Activated CD8-positive, alpha-beta memory T cell treated with anti-CD3 and anti-CD28 coated beads for 48 hours (primary cell): Measurements from ENCODE around the gene TMEM125.

ENCODE experiments used
- DNase-seq, 3 experiments: peaks; one replicate each; pipeline ENCODE4 v3.0.0-alpha.2; 2020; ENCODE audit warnings: low read depth in 2 of 3, low spot score in 2 of 3

TMEM125 gene

DNA sequence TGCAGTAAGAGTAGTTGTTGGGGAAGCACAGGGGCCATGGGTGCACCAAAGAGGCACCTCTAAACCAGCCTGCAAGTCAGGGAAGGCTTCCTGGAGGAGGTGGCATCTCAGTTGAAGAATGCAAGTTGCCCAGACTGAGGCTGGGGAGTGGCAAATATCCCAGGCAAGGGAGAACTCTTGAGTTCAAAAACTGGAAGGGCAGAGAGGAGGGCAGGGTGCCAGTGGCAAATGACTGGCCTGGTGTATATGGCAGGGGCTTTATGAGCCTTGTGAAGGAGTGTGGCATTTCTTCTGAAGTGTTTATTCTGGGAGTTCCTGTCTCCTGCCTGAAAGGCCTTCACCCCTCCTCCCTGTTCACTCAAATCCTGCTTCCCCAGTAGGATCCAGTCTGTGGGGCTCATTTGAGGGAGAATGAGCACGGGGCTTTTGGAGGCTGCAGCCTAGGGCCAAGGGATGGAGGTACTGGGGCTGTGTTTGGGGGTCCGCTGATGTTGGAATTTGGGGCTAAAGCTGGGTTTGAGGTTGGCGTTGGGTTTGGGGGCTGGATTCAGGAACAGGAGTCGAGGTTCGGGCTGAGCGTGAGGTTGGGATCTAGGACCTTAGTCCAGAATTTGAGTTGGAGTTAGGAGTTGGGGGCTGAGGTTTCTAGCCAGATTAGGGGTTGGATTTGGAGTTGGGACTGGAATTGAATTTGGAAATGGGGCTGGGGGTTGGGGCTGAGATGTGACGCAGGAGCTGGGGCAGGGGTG, at the start of gene TMEM125:
TSS of gene TMEM125 (plus strand) at position 357 of the 749 bp plus-strand sequence. CDS start 2,740 bp downstream, outside the sequence.
- no peak for DNase-seq

DNA sequence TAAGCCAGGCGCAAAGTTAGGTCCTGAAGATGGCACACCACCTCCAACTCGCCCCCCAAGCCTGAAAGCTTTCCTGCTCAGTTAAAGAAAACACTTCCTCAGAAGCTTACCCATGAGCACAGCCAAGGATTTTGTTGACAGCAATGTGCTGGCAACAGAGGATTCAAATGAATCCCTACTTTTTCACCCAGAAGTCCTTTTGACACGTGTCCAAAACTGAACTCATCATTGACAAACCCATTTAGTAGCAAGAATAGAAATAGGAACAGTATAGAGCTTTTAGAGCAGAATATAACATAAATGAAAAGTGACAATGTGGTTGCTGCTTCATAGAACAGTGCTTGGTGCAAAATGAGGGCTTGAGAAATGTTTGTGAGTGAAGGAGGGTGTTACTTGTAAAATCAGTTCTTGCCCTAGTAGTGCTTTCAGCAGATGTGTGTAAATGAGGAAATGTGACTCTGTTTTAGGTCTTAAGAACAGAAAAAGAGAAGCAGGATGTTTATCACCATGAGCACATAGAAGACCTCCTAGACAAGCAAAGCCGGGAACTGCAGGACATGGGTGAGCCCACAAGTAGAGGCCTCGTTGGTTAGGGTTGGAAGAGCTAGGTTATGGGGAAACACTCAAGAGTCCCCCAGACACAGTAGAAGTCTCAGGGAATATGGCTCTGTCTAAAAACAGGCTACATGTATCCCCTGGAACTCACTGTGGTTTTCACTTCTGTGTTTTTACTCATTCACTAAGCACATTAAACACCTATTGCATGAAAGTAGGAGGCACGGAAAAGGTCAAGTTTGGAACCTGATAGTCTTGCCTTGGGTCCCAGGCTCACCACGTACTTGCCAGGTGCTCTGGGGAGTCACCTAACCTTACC, 48.6 kb upstream of the TMEM125 start:
- DNase-seq, result no peak

DNA sequence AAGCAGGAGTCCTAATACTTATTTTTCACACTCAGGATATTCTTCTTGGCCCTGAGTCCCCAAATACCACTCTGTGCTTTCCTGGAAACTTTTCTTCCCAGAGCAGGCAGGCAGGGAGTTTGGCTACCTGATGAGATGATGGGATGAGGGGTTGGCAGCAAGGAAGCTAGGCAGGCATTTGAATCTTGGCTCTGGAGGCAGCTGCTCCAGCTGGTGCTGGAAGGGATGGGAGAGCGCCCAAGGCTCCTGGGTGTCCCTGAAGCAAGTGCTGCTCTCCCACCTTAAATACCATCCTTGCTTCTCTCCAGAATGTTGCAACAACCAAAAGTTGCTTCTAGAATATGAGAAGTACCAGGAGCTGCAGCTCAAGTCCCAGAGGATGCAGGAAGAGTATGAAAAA, 48.0 kb upstream of the TMEM125 start:
- DNase-seq, result no peak

DNA sequence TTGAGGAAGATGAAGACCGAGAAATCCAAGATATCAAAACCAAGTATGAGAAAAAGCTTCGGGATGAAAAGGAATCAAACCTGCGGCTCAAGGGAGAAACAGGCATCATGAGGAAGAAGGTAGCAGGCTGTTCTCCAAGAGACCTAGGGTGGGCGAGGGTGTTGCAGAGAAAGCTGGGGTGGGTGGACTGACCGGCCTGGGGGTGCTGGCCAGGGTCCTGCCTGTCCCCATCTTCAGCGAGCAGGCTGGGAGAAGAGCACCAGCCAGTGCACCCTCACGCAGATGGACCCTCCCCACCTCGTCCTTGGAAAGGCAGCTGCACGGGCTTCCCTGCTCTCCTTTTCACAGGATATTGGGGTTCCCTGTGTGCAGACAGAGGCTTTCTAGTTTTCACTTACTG, 46.9 kb upstream of the TMEM125 start:
- no peak for DNase-seq

DNA sequence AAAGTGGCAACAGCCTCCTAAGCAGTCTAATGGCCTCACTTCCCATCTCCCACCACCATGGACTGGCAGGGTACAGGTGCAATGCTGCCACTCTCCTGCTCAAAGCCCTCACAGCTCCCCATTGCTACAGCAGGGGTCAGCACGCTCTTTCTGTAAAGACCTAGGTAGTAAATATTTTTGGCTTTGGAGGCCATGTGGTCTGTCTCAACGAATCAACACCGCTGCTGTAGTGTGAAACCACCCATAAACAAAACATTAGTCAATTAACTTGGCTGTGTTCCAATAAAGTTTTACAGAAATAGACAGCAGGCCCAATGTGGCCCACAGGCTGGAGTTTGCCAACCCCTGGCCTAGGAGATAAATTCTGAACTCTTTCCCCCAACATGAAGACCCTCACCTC, 44.6 kb upstream of the TMEM125 start:
- DNase-seq, result no peak

DNA sequence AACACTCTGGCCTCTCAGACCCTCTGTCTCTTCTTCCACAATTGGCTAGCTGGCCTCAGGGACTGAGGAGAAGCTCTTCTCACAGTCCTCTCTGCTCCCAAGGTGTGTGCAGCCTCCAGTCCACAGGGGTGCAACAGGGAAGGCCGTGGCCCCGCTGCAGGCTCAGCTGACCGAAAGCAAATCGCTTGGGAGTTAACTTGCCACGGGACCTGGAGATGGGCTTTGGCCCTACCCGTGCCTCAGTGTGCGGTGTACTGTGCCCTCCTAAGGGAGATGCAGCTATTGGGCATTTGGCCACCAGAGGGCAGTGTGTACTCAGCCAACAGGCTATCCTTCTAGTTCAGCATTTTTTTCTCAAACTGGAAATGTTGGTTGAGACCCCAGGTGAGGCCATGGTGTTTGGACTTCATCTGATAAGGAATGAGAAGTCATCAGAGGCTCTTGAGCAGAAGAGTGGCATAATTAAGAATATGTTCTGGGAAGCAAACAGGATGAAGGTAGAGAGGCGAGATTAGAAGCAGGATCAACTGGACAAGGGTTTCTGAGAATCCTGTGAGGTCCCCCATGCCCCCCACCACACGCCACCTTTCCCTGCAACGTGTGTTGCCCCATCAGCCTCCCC, 42.5 kb upstream of the TMEM125 start:
- DNase-seq, result peak; percentile 36 to 90 (median 83)

DNA sequence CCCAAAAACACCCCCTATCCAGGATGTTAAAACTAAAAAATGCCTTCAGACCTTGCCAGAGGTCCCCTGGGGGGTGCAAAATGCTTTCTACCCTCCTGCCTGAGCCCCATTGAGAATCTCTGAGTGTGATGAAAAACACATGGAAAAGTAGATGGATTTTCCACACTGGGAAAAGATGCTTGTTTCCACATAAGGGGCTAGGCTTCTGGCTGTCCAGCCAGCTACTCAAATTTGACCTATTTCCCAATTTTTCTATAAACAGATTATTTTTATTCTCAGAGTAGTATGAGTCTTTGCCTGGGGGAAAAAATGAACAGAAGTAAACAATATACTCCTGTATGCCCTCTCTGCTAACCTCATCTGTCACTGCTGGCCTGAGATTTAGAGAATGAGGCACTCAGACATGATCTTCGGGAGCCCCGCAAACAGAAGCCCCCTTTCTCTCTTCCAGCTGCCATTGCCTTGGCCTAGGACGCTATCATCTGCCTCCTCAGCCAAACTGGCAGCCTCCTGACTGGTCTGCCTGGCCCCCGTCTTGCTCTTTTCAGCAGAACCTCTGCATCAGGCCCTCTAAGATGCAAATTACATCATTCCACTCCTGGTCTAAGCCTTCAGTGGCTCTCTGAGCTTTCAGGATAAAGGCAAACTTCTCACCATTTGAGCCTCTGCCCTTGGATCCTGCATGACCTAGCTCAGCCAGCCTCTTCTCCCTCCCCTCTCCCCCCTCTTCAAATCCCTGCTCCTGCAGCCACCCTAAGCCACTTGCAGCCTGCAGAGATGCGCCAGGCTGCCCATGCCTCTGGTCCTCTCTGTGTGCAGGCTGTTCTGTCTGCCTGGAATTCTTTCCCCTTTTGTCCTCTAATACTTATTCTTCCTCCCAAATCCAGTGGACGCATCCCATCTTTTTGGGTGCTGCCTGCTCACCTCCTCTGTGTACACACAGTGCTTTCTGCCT, 39.7 kb upstream of the TMEM125 start:
- DNase-seq, result no peak

DNA sequence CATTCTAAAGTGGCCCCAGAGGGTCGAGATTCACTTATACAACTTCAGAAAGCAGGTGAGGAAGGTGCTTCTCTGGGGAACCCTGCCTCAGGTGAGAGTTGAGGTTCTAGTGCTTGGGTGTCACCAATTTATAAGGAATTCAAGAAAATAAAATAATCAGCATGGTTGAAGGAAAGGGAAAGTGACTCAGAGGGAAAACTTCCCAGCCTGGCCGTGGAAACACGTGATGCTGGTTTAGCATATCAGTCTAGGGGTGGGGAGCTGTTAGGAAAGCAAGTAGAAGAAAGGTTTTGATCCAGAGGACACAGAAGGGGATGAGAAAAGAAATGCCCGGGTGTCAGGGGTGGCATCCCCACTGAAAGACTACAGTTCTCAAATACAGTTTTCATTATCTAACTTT, 37.7 kb upstream of the TMEM125 start:
- DNase-seq, result no peak

DNA sequence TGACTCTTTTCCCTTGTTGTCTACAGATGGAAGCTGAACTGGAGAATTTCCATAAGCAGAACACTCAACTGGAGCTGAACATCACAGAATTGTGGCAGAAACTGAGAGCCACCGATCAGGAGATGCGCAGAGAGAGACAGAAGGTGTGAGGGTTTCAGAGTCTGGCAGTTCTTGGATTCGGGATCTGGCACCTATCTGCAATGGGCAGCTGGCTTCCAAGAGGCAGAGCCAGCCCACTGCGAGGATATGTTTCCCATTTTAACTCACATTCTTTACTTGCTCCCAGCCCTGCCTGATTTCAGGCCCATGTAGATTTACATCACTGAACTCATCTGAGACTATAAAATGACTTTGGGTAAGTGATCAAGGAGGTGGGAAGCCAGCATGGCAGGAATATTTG, 37.3 kb upstream of the TMEM125 start:
- no peak for DNase-seq

DNA sequence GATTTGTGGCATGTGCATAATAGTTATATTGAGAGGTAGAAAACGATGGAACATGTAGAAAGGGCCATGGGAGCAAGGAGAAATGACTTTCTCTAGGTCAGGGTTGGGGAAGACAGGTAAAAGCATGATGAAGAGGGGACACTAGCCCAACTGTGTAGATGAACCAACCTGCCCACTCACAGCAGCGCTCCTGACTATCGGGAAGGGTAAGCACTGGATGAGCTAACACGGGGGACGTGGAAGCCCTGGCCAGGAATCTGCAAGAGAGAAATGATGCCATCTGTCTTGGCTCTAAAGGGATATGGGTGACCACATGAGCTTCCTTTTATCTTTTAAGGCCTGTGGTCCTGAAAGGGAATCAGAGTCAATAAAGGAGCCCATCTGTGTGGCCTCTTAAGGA, 36.2 kb upstream of the TMEM125 start:
- DNase-seq, result no peak

DNA sequence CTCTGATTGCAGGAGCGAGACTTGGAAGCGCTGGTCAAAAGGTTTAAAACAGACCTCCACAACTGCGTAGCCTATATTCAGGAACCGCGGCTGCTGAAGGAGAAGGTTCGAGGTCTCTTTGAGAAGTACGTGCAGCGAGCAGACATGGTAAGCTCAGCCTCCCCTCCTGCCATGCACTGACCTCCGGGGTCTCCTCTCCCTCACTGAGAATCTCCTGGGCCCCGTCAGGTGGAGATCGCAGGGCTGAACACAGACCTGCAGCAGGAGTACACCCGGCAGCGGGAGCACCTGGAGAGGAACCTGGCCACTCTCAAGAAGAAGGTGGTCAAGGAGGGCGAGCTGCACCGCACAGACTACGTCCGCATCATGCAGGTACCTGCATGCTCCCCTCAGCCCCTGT, 35.5 kb upstream of the TMEM125 start:
- DNase-seq, result no peak

DNA sequence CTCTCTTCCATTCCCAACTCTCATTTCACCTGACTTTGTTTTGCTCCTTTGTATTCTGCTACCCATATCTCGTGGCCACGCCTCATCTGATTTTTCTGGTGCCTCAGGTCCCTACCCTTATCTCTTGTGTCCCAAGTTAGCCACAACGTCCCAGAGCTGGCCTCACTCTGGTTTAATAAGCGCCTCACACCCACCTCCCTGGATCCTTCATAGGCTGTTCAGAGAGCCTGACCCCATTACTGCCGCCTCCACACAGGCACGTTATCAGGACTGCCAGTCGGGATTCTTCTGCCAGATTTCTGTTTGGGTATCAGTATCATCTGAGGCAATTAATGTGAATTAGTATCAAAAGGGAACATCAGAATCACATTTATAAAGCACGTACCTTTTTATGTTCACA, 34.7 kb upstream of the TMEM125 start:
- no peak for DNase-seq

DNA sequence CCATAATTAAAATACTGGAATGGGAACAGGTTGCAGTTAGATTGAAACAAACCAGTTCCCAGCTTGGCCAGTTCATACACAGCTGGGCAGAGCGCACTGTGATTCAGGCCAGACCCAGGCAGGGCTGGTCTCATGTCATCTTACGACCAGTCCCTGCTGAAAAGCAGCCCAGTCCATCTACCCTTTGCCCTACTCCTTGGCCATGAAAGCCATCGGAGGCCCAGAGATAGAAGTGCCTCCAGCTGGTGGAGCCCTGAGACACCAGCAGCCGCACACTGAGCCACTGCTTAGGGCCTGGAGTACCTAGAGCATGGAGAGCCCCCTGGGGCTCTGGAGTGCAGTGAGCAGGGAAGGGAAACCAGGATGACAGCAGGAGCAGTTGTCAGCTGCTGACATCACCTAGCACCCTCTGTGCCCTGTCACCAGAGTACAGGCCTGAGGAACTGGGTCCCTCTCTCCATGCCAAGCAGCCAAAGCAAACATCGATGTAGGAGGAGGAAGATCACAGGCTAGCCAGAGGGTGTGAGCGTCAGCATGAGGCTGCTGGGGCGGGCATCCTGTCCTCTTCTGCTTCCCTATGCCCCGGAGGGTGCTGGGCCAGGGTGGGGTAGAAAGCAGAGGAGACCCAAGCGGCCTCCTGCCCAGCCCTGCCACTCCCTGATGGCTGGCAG, 34.2 kb upstream of the TMEM125 start:
- no peak for DNase-seq

DNA sequence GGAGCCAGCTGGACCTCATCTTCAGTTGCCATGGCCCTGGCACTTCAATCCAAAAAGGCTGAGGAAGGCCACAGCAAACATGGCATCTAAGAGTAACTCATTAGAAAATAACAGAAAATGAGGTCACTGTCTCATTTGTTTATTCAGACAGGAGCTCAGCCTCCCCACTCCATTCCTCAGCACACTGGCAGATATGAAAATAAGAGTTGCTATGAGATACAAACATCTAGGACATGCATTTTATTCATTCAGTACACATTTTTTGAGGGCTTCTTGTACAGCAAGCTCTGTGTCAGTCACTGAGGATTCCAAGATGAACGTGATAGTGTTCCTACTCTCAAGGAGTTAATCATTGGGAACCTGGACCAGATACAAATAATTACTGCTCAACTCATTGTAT, 32.7 kb upstream of the TMEM125 start:
- DNase-seq, result no peak

DNA sequence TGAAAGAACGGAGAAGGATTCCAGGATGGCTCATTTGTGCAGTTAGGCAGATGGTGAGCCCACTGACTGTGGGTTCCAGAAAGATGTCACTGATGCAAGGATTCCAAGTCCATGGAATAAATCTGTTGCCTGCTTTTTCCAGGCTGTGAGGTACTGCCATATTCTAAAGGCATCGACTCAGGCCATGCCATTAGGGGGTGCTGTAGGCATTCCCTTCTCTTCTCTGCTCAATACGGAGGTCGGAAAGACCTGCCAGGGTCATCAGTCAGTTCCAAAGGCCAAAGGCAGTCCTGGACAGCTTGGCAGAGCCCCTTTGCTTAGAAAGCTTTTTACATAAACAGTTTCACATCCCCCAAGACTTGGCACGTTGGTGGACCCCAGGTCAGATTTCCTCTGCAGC, 31.7 kb upstream of the TMEM125 start:
- no peak for DNase-seq

DNA sequence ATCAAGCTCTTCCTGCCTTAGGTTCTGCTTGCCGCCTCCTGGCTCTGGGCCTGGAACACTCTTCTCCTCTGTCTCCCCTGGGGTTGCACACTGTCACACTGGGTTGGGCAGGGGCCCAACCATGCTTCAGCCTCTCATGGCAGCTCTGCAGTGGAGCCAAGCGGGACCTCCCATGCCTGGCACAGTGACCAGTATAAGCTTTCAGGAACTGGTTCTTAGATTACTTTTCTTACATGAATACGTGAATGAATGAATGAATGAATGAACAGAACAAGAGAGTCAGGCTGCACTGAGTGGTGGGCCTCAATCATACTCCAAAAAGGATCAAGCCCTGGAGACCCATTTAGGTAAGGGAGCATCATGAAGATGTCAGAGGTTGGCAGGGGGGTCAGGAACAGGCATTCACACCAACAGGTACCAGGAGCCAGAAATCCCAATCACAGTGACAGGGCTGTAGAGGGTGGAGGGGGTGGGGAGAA, 30.8 kb upstream of the TMEM125 start:
- no peak for DNase-seq

DNA sequence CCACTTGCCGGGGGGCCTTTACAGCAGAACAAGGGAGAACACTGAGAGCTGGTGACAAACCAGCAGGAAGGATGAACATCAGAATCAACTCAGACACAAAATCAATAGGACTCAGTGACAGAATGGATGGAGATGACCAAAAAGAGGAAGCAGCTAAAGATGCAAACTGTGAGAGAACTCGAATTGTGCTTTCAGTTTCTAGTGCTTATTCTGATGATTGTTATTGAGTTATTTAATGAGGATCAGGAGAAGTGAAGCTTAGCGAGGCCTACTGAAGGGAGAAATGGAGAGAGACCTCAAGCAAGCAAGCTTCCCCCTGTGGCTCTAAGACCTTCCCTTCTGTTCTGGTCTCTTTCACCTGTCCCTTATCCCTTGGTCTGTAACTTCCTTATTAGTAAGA, 30.3 kb upstream of the TMEM125 start:
- DNase-seq, result no peak

DNA sequence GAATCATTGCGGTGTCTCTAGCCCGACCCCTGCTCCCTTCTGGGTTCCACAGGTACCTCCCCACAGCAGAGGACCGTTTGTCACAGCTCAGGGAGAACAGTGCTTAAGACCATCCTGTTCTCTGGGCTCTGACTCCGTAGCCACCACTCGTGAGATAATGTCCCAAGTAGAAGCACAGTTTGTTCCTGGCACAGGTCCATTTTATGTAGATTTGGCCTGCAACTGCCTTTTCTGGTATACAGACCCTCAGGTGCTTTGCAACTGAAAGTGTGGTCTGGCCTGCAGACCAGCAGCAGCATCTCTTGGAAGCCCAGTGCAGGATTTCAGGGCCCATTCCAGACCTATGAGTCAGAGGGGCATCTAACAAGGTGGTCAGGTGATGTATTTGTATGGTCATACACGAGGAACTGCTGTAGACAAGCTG, 28.4 kb upstream of the TMEM125 start:
- no peak for DNase-seq

DNA sequence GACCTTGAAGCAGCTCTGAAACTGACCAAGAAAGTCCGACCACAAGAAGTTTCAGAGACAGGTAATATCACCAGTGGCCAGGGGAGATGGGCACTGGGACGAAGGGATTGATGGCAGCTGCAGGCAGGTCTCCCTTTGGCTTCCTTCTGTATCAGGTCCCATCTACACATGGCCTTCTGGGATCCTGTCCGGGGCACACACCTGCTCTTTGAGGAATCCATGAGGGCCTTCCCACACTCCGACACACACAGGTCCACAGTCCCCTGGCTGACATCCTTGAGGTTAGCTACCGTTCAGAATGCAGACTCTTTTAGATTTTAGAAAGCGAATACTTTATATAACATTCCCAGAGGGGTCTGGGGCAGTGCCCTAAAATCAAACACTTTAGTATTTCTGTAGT, 26.5 kb upstream of the TMEM125 start:
- DNase-seq, result no peak
